GM21737 (cell line): ENCODE data around the gene DCDC2.
"Not testable (repeated sequence)": the region's sequence is repeated elsewhere in the genome, so short reads cannot be mapped to it uniquely, and the experiment has no call there.

ENCODE experiments used
- ATAC-seq: cut with Tn5 transposase; IDR thresholded peaks from one replicate; pipeline ENCODE4 v1.9.1; 2021; ENCODE audit warnings: mild to moderate bottlenecking, moderate library complexity; ENCODE audit not compliant: unreplicated experiment

The DCDC2 gene

GRCh38 chr6:24154121-24154520 lies 203.7 kb downstream of the DCDC2 start:
- no peak for ATAC-seq

- ATAC-seq, result no peak
These were observed 205.8 kb downstream of the DCDC2 start for GRCh38 chr6:24152014-24152413.

- no peak for ATAC-seq
These were observed 208.0 kb downstream of the DCDC2 start for GRCh38 chr6:24149836-24150235.

GRCh38 chr6:24149296-24149695 lies 208.6 kb downstream of the DCDC2 start:
- ATAC-seq, result no peak

GRCh38 chr6:24148684-24149083 lies 209.2 kb downstream of the DCDC2 start:
- ATAC-seq, result no peak

GRCh38 chr6:24148154-24148570 lies 209.7 kb downstream of the DCDC2 start:
- no peak for ATAC-seq

GRCh38 chr6:24147511-24148153 lies 210.2 kb downstream of the DCDC2 start:
- ATAC-seq, result no peak

- no peak for ATAC-seq
These were observed 211.0 kb downstream of the DCDC2 start for GRCh38 chr6:24146871-24147270.

GRCh38 chr6:24145690-24146131 lies 212.1 kb downstream of the DCDC2 start:
- ATAC-seq, result no peak

GRCh38 chr6:24142733-24143132 lies 215.1 kb downstream of the DCDC2 start:
- not testable (repeated sequence) for ATAC-seq

- ATAC-seq, result no peak
These were observed 217.3 kb downstream of the DCDC2 start for GRCh38 chr6:24140591-24140990.

GRCh38 chr6:24139639-24140038 lies 218.2 kb downstream of the DCDC2 start:
- no peak for ATAC-seq

- ATAC-seq, result no peak
These were observed 218.8 kb downstream of the DCDC2 start for GRCh38 chr6:24139080-24139479.

- no peak for ATAC-seq
These were observed 226.1 kb downstream of the DCDC2 start for GRCh38 chr6:24131751-24132150.

GRCh38 chr6:24127316-24127715 lies 230.5 kb downstream of the DCDC2 start:
- ATAC-seq, result no peak

- ATAC-seq, result no peak
These were observed 231.2 kb downstream of the DCDC2 start for GRCh38 chr6:24126586-24127192.

GRCh38 chr6:24125980-24126379 lies 231.9 kb downstream of the DCDC2 start, which contains the start of gene NRSN1:
TSS of gene NRSN1 (plus strand) at chr6:24126215. CDS start at chr6:24134328, 8,113 bp downstream.
- no peak for ATAC-seq

- no peak for ATAC-seq
These were observed 235.7 kb downstream of the DCDC2 start for GRCh38 chr6:24122139-24122538.
